Measurements from ENCODE around the gene MLYCD. TPM values are rescaled to one million over a fixed set of nuclear protein-coding genes. Genes with fewer than 3 reads are reported as not detected.

MLYCD gene
- total RNA-seq, 1 experiment from 2014 or later: 2.0 TPM

GRCh38 chr16:83890359-83890758, 8.6 kb upstream of the MLYCD start:
- DNase-seq (ENCODE audit: low spot score): no peak
- ChIA-PET CTCF (no interaction called here), POLR2A (ENCODE audit: low non-redundant PET) (no interaction called here)
- no peaks in the 10 kb centered on the region for H3K9me3 ChIP-seq (ENCODE audit: low read depth, low read length, poor library complexity, severe bottlenecking)
- no peak overlapping the region for H3K27ac ChIP-seq (ENCODE audit: low read depth, low read length, poor library complexity, severe bottlenecking)
- no peaks in the 10 kb centered on the region for H3K4me1 ChIP-seq (ENCODE audit: insufficient read depth, low read length, poor library complexity, severe bottlenecking)
- BruUV-seq (replicated peaks): no TSS peak
- intact Hi-C loops (cut with micrococcal nuclease; ENCODE audit: unreplicated experiment): no loop called here
- H3K27me3 ChIP-seq (replicated peaks; ENCODE audit: insufficient read depth, low read depth, low read length, poor library complexity): no peaks in the 10 kb centered on the region
- no peak overlapping the region for H3K4me3 ChIP-seq (ENCODE audit: low read depth, low read length, poor library complexity, severe bottlenecking)
- no peak for TF ChIP-seq EZH2 (IDR thresholded peaks at IDR 0.05; ENCODE audit: borderline replicate concordance, low read depth, low read length, poor library complexity, severe bottlenecking)
- no peak for TF ChIP-seq CTCF (conservative IDR thresholded peaks at IDR 0.05; ENCODE audit: low read depth, low read length)
- H3K36me3 ChIP-seq (ENCODE audit: insufficient read depth, low read length, poor library complexity, severe bottlenecking): no peaks in the 10 kb centered on the region

- intact Hi-C loops (cut with micrococcal nuclease; ENCODE audit: unreplicated experiment): no loop called here
- H3K36me3 ChIP-seq (ENCODE audit: insufficient read depth, low read length, poor library complexity, severe bottlenecking): no peaks in the 10 kb centered on the region
- H3K27me3 ChIP-seq (replicated peaks; ENCODE audit: insufficient read depth, low read depth, low read length, poor library complexity): peaks cover 4% of the 10 kb centered on the region
- no peak for DNase-seq (ENCODE audit: low spot score)
- H3K4me3 ChIP-seq (ENCODE audit: low read depth, low read length, poor library complexity, severe bottlenecking): no peak overlapping the region
- no peaks in the 10 kb centered on the region for H3K9me3 ChIP-seq (ENCODE audit: low read depth, low read length, poor library complexity, severe bottlenecking)
- POLR2A ChIA-PET (ENCODE audit: low non-redundant PET): interaction anchor here (0.6 kb wide), 1 partner anchor 293 kb away, joined by 3 read pairs; no protein-coding TSS in a partner anchor
- no peak for TF ChIP-seq CTCF (conservative IDR thresholded peaks at IDR 0.05; ENCODE audit: low read depth, low read length)
- no peak for TF ChIP-seq EZH2 (IDR thresholded peaks at IDR 0.05; ENCODE audit: borderline replicate concordance, low read depth, low read length, poor library complexity, severe bottlenecking)
- no TSS peak for BruUV-seq (replicated peaks)
- H3K27ac ChIP-seq (ENCODE audit: low read depth, low read length, poor library complexity, severe bottlenecking): no peak overlapping the region
- H3K4me1 ChIP-seq (ENCODE audit: insufficient read depth, low read length, poor library complexity, severe bottlenecking): no peaks in the 10 kb centered on the region
- CTCF ChIA-PET: interaction anchor here (0.6 kb wide), 1 partner anchor 11 kb away, joined by 8 read pairs; no protein-coding TSS in a partner anchor
These were observed 7.2 kb upstream of the MLYCD start for GRCh38 chr16:83891742-83892141.

GRCh38 chr16:83895243-83895642, 3.7 kb upstream of the MLYCD start:
- Histone ChIP-seq H3K4me1 (ENCODE audit: insufficient read depth, low read length, poor library complexity, severe bottlenecking) (peaks cover 4% of the 10 kb centered on the region), H3K4me3 (ENCODE audit: low read depth, low read length, poor library complexity, severe bottlenecking) (no peak overlapping the region), H3K27ac (ENCODE audit: low read depth, low read length, poor library complexity, severe bottlenecking) (no peak overlapping the region), H3K27me3 (replicated peaks; ENCODE audit: insufficient read depth, low read depth, low read length, poor library complexity) (peaks cover 4% of the 10 kb centered on the region), H3K9me3 (ENCODE audit: low read depth, low read length, poor library complexity, severe bottlenecking) (no peaks in the 10 kb centered on the region), H3K36me3 (ENCODE audit: insufficient read depth, low read length, poor library complexity, severe bottlenecking) (no peaks in the 10 kb centered on the region)
- intact Hi-C loops (cut with micrococcal nuclease; ENCODE audit: unreplicated experiment): no loop called here
- ChIA-PET CTCF (interaction anchor here (0.7 kb wide), 1 partner anchor 68 kb away, joined by 3 read pairs; no protein-coding TSS in a partner anchor), POLR2A (ENCODE audit: low non-redundant PET) (no interaction called here)
- no TSS peak for BruUV-seq (replicated peaks)
- no peak for TF ChIP-seq CTCF (conservative IDR thresholded peaks at IDR 0.05; ENCODE audit: low read depth, low read length)
- no peak for TF ChIP-seq EZH2 (IDR thresholded peaks at IDR 0.05; ENCODE audit: borderline replicate concordance, low read depth, low read length, poor library complexity, severe bottlenecking)
- no peak for DNase-seq (ENCODE audit: low spot score)

Measured in A673 (cell line).